GM21367 (cell line): ENCODE results near the gene DCBLD1.

ENCODE experiments used
- ATAC-seq: cut with Tn5 transposase; IDR thresholded peaks from one replicate; pipeline ENCODE4 v1.9.1; 2021; ENCODE audit not compliant: unreplicated experiment

Gene DCBLD1

GRCh38 chr6:117469791-117470190 lies 12.7 kb upstream of the DCBLD1 start:
- ATAC-seq, result no peak

- ATAC-seq, result no peak
These were observed 9.8 kb upstream of the DCBLD1 start for GRCh38 chr6:117472667-117473066.

GRCh38 chr6:117473401-117473800 lies 9.1 kb upstream of the DCBLD1 start:
- ATAC-seq, result no peak

GRCh38 chr6:117477988-117478852 lies 4.3 kb upstream of the DCBLD1 start:
- peak; percentile 22 for ATAC-seq

GRCh38 chr6:117478853-117479231 lies 3.6 kb upstream of the DCBLD1 start:
- no peak for ATAC-seq

- ATAC-seq, result no peak
These were observed 1.8 kb upstream of the DCBLD1 start for GRCh38 chr6:117480651-117481050.

GRCh38 chr6:117481278-117481925 lies 1.1 kb upstream of the DCBLD1 start:
- no peak for ATAC-seq

- ATAC-seq, result no peak
These were observed 591 bp upstream of the DCBLD1 start for GRCh38 chr6:117481926-117482239.

GRCh38 chr6:117483004-117483644 lies 650 bp downstream of the DCBLD1 start:
- no peak for ATAC-seq

GRCh38 chr6:117483645-117484016 lies 1.2 kb downstream of the DCBLD1 start:
- ATAC-seq, result no peak

- ATAC-seq, result no peak
These were observed 1.7 kb downstream of the DCBLD1 start for GRCh38 chr6:117484052-117484646.

GRCh38 chr6:117485433-117485832 lies 3.0 kb downstream of the DCBLD1 start:
- ATAC-seq, result no peak

GRCh38 chr6:117487821-117488220 lies 5.3 kb downstream of the DCBLD1 start:
- ATAC-seq, result no peak

GRCh38 chr6:117489003-117489402 lies 6.5 kb downstream of the DCBLD1 start:
- ATAC-seq, result no peak

GRCh38 chr6:117491916-117492315 lies 9.4 kb downstream of the DCBLD1 start:
- no peak for ATAC-seq

GRCh38 chr6:117493470-117493869 lies 11.0 kb downstream of the DCBLD1 start:
- ATAC-seq, result no peak

GRCh38 chr6:117494283-117494682 lies 11.8 kb downstream of the DCBLD1 start:
- no peak for ATAC-seq

GRCh38 chr6:117494694-117495318 lies 12.3 kb downstream of the DCBLD1 start:
- no peak for ATAC-seq

GRCh38 chr6:117495425-117495824 lies 13.0 kb downstream of the DCBLD1 start:
- no peak for ATAC-seq

- no peak for ATAC-seq
These were observed 13.4 kb downstream of the DCBLD1 start for GRCh38 chr6:117495869-117496268.

GRCh38 chr6:117496383-117496990 lies 14.0 kb downstream of the DCBLD1 start:
- peak; percentile 37 for ATAC-seq
